H1 (cell line): Measurements from ENCODE around the gene DIP2C. TPM values are rescaled to one million over a fixed set of nuclear protein-coding genes. Genes with fewer than 3 reads are reported as not detected.

Experiments used
- SIX5 ChIP-seq: IDR thresholded peaks from 2 replicates; pipeline ENCODE4 v1.6.1; 2011; ENCODE audit warnings: mild to moderate bottlenecking, low read depth, low read length
- SRF ChIP-seq: IDR thresholded peaks from 2 replicates; pipeline ENCODE4 v1.6.1; 2011; ENCODE audit warnings: mild to moderate bottlenecking, low read depth, low read length, moderate library complexity
- polyA plus RNA-seq, 7 experiments: library from polyadenylated mRNA; depleted of rRNA in 3 of 7; stranded (reverse) in 5 of 7; unstranded in 2 of 7; fragments of >200 nt in 5 of 7; fragments of 200-250 nt in 2 of 7; gene quantifications; 1 replicate in 5 of 7; 2 replicates in 1 of 7; 4 replicates in 1 of 7; pipeline versions ENCODE4 v1.2.1 to v1.2.3, GENCODE V29; 2011 to 2013; ENCODE audit warnings: missing spikeins in 2 of 7, mixed read lengths in 2 of 7
- total RNA-seq: library from RNA; stranded (reverse); fragmentation: NEBNext Ultra II Directional; extraction: Animal tissue kit (Norgen Biotek cat#: 25700); gene quantifications from 2 replicates; pipeline ENCODE4 v1.2.1, GENCODE V29; 2021
- TF ChIP-seq, protein P1 (sequence below): IDR thresholded peaks from 2 replicates; pipeline ENCODE4 v1.6.1; 2012; ENCODE audit warnings: low read length, inconsistent platforms
- TF ChIP-seq, protein P2 (sequence below): IDR thresholded peaks from 2 replicates; pipeline ENCODE4 v1.6.1; 2012; ENCODE audit warnings: inconsistent platforms

The DIP2C gene
- total and polyA plus RNA-seq, 2 of the 8 experiments (the other 6 are each of a cell fraction or from before 2014, with no cell fraction given): 3.8 to 9.3 TPM

DNA sequence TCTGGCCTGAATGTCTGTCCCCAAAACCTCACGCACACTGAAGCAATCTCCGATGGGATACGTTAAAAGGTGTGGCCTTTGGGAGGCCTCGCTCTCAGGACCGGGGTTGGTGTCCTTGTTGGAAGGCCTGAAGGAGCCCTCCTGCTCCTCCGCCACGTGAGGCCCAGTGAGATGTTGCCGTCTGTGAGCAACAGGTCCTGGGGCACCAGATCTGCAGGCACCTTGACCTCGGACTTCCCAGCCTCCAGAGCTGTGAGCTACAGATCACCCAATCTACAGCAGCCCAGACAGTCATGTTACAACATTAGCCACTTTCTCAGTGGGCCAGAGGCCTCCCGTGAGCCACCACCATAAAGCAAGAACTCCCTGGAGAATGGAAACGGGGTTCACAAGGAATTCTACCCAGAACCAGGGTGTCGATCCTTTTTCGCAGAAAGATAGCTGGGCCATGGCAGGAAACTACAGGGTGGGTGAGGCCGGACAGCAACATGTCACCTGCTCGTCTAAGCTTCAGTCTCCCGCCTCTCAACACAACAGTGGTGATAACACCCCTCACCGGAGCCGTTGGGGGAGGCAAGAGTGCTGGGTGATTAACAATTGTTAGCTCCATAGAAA, 87.0 kb downstream of the DIP2C start (continued):
- TF ChIP-seq, protein P1, sequence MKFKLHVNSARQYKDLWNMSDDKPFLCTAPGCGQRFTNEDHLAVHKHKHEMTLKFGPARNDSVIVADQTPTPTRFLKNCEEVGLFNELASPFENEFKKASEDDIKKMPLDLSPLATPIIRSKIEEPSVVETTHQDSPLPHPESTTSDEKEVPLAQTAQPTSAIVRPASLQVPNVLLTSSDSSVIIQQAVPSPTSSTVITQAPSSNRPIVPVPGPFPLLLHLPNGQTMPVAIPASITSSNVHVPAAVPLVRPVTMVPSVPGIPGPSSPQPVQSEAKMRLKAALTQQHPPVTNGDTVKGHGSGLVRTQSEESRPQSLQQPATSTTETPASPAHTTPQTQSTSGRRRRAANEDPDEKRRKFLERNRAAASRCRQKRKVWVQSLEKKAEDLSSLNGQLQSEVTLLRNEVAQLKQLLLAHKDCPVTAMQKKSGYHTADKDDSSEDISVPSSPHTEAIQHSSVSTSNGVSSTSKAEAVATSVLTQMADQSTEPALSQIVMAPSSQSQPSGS: no peak
- TF ChIP-seq SRF: no peak
- no peak for TF ChIP-seq SIX5
- TF ChIP-seq, protein P2, sequence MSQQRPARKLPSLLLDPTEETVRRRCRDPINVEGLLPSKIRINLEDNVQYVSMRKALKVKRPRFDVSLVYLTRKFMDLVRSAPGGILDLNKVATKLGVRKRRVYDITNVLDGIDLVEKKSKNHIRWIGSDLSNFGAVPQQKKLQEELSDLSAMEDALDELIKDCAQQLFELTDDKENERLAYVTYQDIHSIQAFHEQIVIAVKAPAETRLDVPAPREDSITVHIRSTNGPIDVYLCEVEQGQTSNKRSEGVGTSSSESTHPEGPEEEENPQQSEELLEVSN: no peak
